Coronary artery (tissue), 2 donors: ENCODE data around the gene ABCA13.

ENCODE experiments used
- DNase-seq: peaks from one replicate; pipeline ENCODE4 v3.0.0-alpha.2; 2017; ENCODE audit warnings: low spot score
- H3K27ac ChIP-seq, 2 donors: fragments of 200-600 bp; sonication (generic); one replicate each; pipeline ENCODE4 v1.5.1; 2016 to 2019
- H3K4me3 ChIP-seq: fragments of 200-600 bp; sonication (generic); 2 replicates; pipeline ENCODE4 v1.5.1; 2016; ENCODE audit warnings: mild to moderate bottlenecking, moderate library complexity
- TF ChIP-seq, protein P1 (sequence below): fragments of 200-600 bp; sonication (generic); IDR thresholded peaks from one replicate; pipeline ENCODE4 v1.5.1; 2019; ENCODE audit warnings: antibody characterized with exemption

ABCA13 gene

DNA sequence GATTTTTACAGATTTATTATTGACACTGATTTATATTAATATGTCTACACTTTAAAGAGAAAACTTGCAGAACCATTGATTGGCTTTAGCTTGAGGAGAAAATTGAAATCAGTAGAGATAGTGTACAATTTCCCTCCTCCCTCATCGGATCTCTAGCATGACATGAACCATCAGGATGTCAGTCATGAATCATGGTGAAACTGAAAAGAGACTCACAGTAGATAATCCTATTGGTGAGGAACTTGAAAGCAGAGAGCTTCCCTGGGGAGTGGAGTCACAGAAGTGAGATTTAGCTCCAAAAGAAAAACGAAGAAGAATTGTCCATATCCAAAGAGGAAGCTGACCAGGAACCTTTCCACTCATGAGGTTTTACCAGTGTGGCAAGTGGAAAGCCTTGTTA is 346.8 kb downstream of the ABCA13 start:
- no peak overlapping the region for H3K4me3 ChIP-seq
- DNase-seq, result no peak
- TF ChIP-seq, protein P1, sequence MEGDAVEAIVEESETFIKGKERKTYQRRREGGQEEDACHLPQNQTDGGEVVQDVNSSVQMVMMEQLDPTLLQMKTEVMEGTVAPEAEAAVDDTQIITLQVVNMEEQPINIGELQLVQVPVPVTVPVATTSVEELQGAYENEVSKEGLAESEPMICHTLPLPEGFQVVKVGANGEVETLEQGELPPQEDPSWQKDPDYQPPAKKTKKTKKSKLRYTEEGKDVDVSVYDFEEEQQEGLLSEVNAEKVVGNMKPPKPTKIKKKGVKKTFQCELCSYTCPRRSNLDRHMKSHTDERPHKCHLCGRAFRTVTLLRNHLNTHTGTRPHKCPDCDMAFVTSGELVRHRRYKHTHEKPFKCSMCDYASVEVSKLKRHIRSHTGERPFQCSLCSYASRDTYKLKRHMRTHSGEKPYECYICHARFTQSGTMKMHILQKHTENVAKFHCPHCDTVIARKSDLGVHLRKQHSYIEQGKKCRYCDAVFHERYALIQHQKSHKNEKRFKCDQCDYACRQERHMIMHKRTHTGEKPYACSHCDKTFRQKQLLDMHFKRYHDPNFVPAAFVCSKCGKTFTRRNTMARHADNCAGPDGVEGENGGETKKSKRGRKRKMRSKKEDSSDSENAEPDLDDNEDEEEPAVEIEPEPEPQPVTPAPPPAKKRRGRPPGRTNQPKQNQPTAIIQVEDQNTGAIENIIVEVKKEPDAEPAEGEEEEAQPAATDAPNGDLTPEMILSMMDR, result no peak

DNA sequence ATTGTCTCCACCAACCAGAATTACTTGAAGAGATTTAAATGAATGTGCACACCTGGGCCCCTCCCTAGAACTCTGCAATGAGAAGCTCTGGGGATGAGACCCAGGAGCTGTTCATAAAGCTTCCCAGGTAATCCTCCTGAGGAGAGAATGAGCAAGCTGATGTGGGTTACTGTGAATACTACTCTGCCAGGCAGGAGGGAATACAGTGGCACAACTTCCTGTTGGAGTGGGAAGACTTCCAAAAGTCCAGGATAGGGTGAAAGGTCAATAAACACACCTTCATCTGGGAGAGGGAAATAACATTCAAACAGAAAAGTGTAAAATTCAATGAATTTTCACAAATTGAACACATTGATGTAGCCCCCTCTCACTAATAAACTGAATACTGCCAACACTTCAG is 351.4 kb downstream of the ABCA13 start:
- Histone ChIP-seq H3K4me3 (no peak overlapping the region), H3K27ac (no peak overlapping the region)
- TF ChIP-seq, protein P1, result no peak
- no peak for DNase-seq

More for the DNA sequence above, 346.8 kb downstream of the ABCA13 start:
- H3K27ac ChIP-seq, result no peak overlapping the region

DNA sequence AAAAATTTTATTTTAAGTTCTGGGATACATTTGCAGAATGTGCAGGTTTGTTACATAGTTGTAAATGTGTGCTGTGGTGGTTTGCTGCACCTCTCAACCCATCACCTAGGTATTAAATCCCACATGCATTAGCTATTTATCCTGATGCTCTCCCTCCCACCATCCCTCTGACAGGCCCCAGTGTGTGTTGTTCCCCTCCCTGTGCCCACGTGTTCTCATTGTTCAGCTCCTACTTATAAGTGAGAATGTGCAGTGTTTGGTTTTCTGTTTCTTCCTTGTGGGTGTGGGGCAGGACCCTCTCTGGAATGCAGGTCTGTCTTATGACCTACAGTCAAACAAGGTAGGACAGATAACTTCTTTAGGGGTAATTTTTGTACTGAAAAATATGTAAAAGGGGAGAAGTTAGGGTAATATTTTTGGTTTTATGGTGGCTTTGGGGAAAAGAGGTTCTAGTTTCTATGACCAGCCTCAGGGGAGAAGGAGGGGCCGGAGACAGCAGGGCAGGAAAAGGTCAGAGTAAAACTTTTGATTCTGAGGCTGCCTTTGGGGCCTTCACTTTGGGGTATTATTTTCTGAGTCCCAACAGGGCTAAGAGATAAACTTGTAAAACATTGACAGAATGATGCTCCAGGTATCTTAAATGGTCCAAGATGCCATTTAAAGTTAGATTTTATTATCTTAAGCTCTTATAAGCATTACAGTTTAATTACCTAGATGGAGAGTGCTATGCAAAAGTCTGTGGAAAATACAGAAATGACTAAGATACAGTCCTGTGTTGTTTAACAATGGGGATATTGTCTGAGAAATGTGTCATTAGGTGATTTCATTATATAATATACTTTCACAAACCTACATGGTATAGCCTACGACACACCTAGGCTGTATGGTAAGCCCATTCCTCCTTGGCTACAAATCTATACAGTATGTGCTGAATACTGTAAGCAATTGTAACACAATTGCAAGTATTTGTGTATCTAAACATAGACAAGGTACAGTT is 354.8 kb downstream of the ABCA13 start:
- TF ChIP-seq, protein P1, result no peak
- H3K27ac ChIP-seq, result no peak overlapping the region
- no peak overlapping the region for H3K4me3 ChIP-seq
- no peak for DNase-seq

DNA sequence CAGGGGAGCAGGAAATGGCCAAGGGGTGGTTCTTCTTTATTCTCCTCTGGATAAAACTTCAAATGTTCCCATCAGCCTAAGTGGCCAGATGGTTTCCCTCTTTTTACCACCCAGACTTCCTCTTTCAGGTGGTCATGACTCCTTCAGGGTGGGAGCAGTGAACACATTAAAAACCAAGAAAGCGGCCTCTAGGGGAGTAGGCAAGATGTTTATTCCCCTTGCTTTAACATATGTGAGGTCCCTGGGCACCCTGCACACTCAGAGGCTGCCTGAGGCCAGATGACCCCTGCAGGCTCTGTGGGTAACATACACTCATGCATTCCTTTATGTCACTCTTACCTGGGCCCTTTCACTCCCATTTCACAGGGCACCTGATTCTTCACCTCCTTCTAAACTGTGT is 357.4 kb downstream of the ABCA13 start:
- no peak overlapping the region for H3K27ac ChIP-seq
- TF ChIP-seq, protein P1, result no peak
- DNase-seq, result no peak

DNA sequence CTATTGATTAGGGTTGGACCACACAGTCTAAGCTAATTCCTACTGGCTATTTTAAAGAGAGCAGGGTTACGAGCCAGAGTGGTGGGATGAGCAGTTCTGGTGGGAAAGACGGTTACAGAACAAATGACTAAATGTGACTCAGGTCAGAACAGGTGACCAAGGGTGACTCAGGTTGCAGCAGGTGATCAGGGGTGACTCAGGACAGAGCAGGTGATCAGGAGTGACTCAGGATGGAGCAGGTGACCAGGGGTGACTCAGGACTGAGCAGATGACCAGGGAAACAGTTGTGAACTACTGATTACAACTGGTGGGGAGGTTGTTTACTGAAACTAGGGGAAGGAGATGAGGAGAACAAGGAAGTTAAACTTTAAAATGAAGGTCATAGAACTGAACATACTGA is 366.3 kb downstream of the ABCA13 start:
- H3K27ac ChIP-seq, result no peak overlapping the region
- no peak for DNase-seq
- TF ChIP-seq, protein P1, result no peak

More for the DNA sequence above, 357.4 kb downstream of the ABCA13 start:
- no peak overlapping the region for H3K4me3 ChIP-seq

DNA sequence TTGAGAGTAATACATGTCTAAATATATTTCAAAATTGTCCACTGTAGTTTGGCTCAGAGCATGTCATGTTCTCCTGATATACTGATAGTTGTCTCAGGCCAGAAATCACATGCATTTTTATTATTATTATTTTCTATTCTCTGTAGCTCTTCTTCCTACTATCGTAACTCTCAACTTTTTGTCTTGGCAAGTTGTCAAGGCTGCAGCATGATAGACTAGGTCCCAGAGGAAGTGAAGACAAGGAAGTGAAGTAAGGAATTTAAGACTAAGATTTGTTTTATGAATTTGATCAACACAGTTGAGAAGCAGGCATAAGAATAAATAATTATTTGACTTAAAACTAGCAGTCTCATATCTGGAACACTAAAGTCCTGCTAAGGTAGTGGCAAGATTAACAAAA is 369.5 kb downstream of the ABCA13 start:
- Histone ChIP-seq H3K27ac (no peak overlapping the region), H3K4me3 (no peak overlapping the region)
- DNase-seq, result no peak
- TF ChIP-seq, protein P1, result no peak

More for the DNA sequence above, 366.3 kb downstream of the ABCA13 start:
- no peak overlapping the region for H3K4me3 ChIP-seq

DNA sequence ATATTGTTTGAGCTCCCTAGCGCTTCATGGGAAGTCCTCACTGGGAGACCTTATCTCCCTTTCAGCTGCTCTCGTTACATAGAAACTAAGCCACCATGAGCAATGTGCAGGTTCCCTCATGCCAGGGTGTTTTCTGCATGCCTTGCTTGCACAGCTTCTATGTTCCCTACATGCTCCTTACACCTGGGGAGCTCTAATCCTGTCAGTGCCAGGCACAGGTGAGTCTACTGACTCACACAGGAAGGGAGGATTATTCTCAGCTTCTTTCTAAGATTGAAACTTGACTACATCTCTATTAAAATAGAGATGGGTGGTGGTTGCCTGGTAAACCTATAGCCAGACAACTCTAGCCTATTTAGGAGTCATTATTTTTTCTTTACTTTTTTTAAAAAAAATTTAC is 377.4 kb downstream of the ABCA13 start:
- Histone ChIP-seq H3K27ac (no peak overlapping the region), H3K4me3 (no peak overlapping the region)
- TF ChIP-seq, protein P1, result no peak
- DNase-seq, result no peak
